GM23338 (cell line): ENCODE measurements around the gene DDX50. TPM values are rescaled to one million over a fixed set of nuclear protein-coding genes. Genes with fewer than 3 reads are reported as not detected.

Experiments used
- ATAC-seq: fragments of 200-7000 bp; cut with Tn5 transposase; 3 replicates; pipeline ENCODE4 v1.9.1; 2020
- DNase-seq: peaks from one replicate; pipeline ENCODE4 v3.0.0-alpha.2; 2015; ENCODE audit warnings: low spot score
- H2AFZ ChIP-seq: fragments of 200-600 bp; sonication (generic); 2 replicates; pipeline ENCODE4 v1.8.0; 2016; ENCODE audit warnings: antibody characterized with exemption, mild to moderate bottlenecking, moderate library complexity
- H3F3A ChIP-seq: fragments of 200-600 bp; sonication (generic); replicated peaks from 2 replicates; pipeline ENCODE4 v1.8.0; 2017; ENCODE audit warnings: antibody characterized with exemption, mixed run types, low read depth
- H3K27ac ChIP-seq: fragments of 200-600 bp; sonication (generic); 2 replicates; pipeline ENCODE4 v1.6.1; 2016; ENCODE audit warnings: low read depth
- H3K27me3 ChIP-seq: fragments of 200-600 bp; sonication (generic); 2 replicates; pipeline ENCODE4 v1.8.0; 2016; ENCODE audit warnings: mild to moderate bottlenecking, mixed run types, moderate library complexity; ENCODE audit not compliant: insufficient read depth
- H3K36me3 ChIP-seq: fragments of 200-600 bp; sonication (generic); 2 replicates; pipeline ENCODE4 v1.8.0; 2016; ENCODE audit warnings: mild to moderate bottlenecking; ENCODE audit not compliant: insufficient read depth
- H3K4me1 ChIP-seq: fragments of 200-600 bp; sonication (generic); 2 replicates; pipeline ENCODE4 v1.8.0; 2016; ENCODE audit warnings: mild to moderate bottlenecking, moderate library complexity; ENCODE audit not compliant: insufficient read depth
- H3K4me2 ChIP-seq: fragments of 200-600 bp; sonication (generic); 2 replicates; pipeline ENCODE4 v1.7.1; 2017; ENCODE audit warnings: mixed run types
- H3K4me3 ChIP-seq: fragments of 200-600 bp; sonication (generic); 2 replicates; pipeline ENCODE4 v1.6.1; 2016; ENCODE audit warnings: mixed run types
- H3K79me2 ChIP-seq: fragments of 200-600 bp; sonication (generic); replicated peaks from 2 replicates; pipeline ENCODE4 v1.8.0; 2017; ENCODE audit warnings: mild to moderate bottlenecking; ENCODE audit not compliant: insufficient read depth
- H3K9me2 ChIP-seq: fragments of 200-600 bp; sonication (generic); 2 replicates; pipeline ENCODE4 v1.8.0; 2017; ENCODE audit not compliant: insufficient read depth
- H4K20me1 ChIP-seq: fragments of 200-600 bp; sonication (generic); replicated peaks from 2 replicates; pipeline ENCODE4 v1.8.0; 2017; ENCODE audit warnings: mild to moderate bottlenecking; ENCODE audit not compliant: insufficient read depth
- H3K27ac Mint-ChIP-seq: 2 replicates; pipeline ENCODE4 v1.8.0; 2020; ENCODE audit warnings: inconsistent platforms, mild to moderate bottlenecking, moderate library complexity, mixed read lengths
- H3K27me3 Mint-ChIP-seq: 3 replicates; pipeline ENCODE4 v1.8.0; 2022; ENCODE audit warnings: low read depth, mild to moderate bottlenecking, moderate library complexity, mixed read lengths, inconsistent platforms; ENCODE audit not compliant: insufficient read depth, poor library complexity
- H3K36me3 Mint-ChIP-seq: 3 replicates; pipeline ENCODE4 v1.8.0; 2021; ENCODE audit warnings: low read depth, mild to moderate bottlenecking, inconsistent platforms, moderate library complexity, mixed read lengths
- H3K4me1 Mint-ChIP-seq: 3 replicates; pipeline ENCODE4 v1.8.0; 2020; ENCODE audit warnings: mild to moderate bottlenecking, inconsistent platforms, mixed read lengths
- H3K4me3 Mint-ChIP-seq: 3 replicates; pipeline ENCODE4 v1.8.0; 2021; ENCODE audit warnings: moderate library complexity, mild to moderate bottlenecking, inconsistent platforms, mixed read lengths
- H3K9me3 Mint-ChIP-seq: 3 replicates; pipeline ENCODE4 v1.8.0; 2020; ENCODE audit warnings: moderate library complexity, mild to moderate bottlenecking, inconsistent platforms, mixed read lengths
- CREB1 ChIP-seq: fragments of 250-450 bp; sonication (Bioruptor Pico); IDR thresholded peaks from 2 replicates; pipeline ENCODE4 v1.5.0; 2020; ENCODE audit warnings: low read depth, mild to moderate bottlenecking, moderate library complexity
- EZH2 ChIP-seq: fragments of 200-600 bp; sonication (generic); IDR thresholded peaks from one replicate; pipeline ENCODE4 v1.8.0; 2017; ENCODE audit warnings: antibody characterized with exemption, mild to moderate bottlenecking, low read depth; ENCODE audit not compliant: unreplicated experiment
- EZH2phosphoT487 ChIP-seq: fragments of 200-600 bp; sonication (generic); IDR thresholded peaks from one replicate; pipeline ENCODE4 v1.8.1; 2018; ENCODE audit warnings: antibody characterized with exemption; ENCODE audit not compliant: unreplicated experiment
- JUNB ChIP-seq: IDR thresholded peaks from one replicate; pipeline ENCODE4 v1.6.1; 2016; ENCODE audit warnings: antibody characterized with exemption; ENCODE audit not compliant: unreplicated experiment
- NANOG ChIP-seq: IDR thresholded peaks from 2 replicates; pipeline ENCODE4 v1.6.1; 2016; ENCODE audit warnings: antibody characterized with exemption, borderline replicate concordance
- POLR2AphosphoS5 ChIP-seq: IDR thresholded peaks from 2 replicates; pipeline ENCODE4 v1.6.1; 2016; ENCODE audit warnings: antibody characterized with exemption, low read depth
- STAT1 ChIP-seq: IDR thresholded peaks from one replicate; pipeline ENCODE4 v1.6.1; 2016; ENCODE audit warnings: antibody characterized with exemption; ENCODE audit not compliant: unreplicated experiment
- ZNF114 ChIP-seq: fragments of 250-450 bp; sonication (Bioruptor Pico); IDR thresholded peaks from 2 replicates; pipeline ENCODE4 v1.5.0; 2020; ENCODE audit warnings: mild to moderate bottlenecking, moderate library complexity
- ZNF331 ChIP-seq: fragments of 250-450 bp; sonication (Bioruptor Pico); IDR thresholded peaks from 2 replicates; pipeline ENCODE4 v1.5.0; 2020; ENCODE audit warnings: low read depth, mild to moderate bottlenecking, moderate library complexity
- polyA plus RNA-seq: library from polyadenylated mRNA; unstranded; fragments of >200 nt; fragmentation: Nextera tagmentation; extraction: Ambion mirVana; gene quantifications from 2 replicates; pipeline ENCODE4 v1.2.1, GENCODE V29; 2016
- total RNA-seq: library from RNA; depleted of rRNA; stranded (reverse); fragments of >200 nt; shearing (Covaris generic); gene quantifications from 2 replicates; pipeline ENCODE4 v1.2.3, GENCODE V29; 2014
- TF ChIP-seq, protein P1 (sequence below): fragments of 250-450 bp; sonication (Bioruptor Pico); IDR thresholded peaks from 2 replicates; pipeline ENCODE4 v1.5.0; 2020; ENCODE audit warnings: mild to moderate bottlenecking, moderate library complexity
- TF ChIP-seq, protein P2 (sequence below), 2 experiments: fragments of 200-600 bp in 1 of 2; sonication (generic) in 1 of 2; conservative IDR thresholded peaks; 2 replicates each; pipeline versions ENCODE4 v1.5.1 to v1.6.1; 2016 to 2017; ENCODE audit warnings: antibody characterized with exemption in 2 of 2, low read depth in 2 of 2, mild to moderate bottlenecking in 2 of 2, moderate library complexity in 1 of 2
- TF ChIP-seq, protein P3 (sequence below): IDR thresholded peaks from one replicate; pipeline ENCODE4 v1.6.1; 2018; ENCODE audit warnings: antibody characterized with exemption; ENCODE audit not compliant: unreplicated experiment
- TF ChIP-seq, protein P4 (sequence below): IDR thresholded peaks from 2 replicates; pipeline ENCODE4 v1.6.1; 2016; ENCODE audit warnings: antibody characterized with exemption

Gene DDX50
- total and polyA plus RNA-seq, 2 experiments from 2014 or later: 37.2 TPM

DNA sequence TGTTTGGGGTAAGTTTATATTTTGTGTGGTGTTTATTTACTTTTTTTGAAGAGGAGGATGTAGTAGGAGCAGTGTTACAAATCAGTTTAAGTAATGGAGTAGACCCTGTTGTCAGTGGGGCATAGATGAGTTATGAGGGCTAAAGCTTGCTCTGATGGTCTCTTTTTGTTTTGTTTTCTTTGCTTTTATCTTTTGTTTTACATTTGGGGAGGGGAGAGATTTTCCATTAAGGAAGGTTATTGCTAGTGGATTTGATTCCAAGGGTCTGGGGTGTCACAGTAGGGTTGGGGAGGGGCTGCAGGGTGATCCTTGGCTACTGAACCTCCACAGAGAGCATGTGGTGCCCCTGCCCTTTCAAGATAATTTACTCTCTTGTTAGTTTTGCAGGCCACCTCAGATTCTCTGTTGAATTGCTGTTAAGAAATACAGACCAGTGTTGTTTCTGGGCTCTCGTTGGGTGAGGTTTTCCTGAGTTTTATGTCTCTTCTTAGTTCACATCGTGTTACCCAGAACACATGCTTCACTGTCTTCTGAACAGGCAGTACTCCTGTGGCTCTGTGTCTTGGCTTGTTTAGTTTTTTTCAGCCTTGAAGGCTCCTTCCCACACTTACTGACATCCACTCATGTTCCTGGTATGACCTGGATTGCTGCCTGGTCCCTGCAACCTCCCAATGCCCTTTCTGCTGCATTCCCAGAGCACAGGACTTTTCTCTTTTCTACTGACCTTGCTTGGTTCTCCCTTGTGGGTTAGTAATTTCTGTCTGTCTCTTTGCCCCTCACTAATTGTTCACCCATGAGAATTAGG is 91.7 kb downstream of the DDX50 start:
- Histone ChIP-seq H3K4me2 (no peak overlapping the region), H3K79me2 (peaks cover 86% of the 10 kb centered on the region)

More for the DNA sequence above, 91.7 kb downstream of the DDX50 start:
- no peak overlapping the region for H3K27ac ChIP-seq
- H3K36me3 ChIP-seq: no peaks in the 10 kb centered on the region
- H3K27me3 ChIP-seq: no peaks in the 10 kb centered on the region
- Mint-ChIP-seq H3K4me1 (peaks cover 15% of the 10 kb centered on the region), H3K4me3 (no peak overlapping the region; the same call in 2 of the 3 replicates), H3K9me3 (no peaks in the 10 kb centered on the region), H3K27ac (peak overlapping the region; percentile 3; the same call in 1 of the 2 replicates), H3K27me3 (peaks cover 7% of the 10 kb centered on the region), H3K36me3 (peaks cover 4% of the 10 kb centered on the region; the same call in 1 of the 3 replicates)
- TF ChIP-seq, protein P1, sequence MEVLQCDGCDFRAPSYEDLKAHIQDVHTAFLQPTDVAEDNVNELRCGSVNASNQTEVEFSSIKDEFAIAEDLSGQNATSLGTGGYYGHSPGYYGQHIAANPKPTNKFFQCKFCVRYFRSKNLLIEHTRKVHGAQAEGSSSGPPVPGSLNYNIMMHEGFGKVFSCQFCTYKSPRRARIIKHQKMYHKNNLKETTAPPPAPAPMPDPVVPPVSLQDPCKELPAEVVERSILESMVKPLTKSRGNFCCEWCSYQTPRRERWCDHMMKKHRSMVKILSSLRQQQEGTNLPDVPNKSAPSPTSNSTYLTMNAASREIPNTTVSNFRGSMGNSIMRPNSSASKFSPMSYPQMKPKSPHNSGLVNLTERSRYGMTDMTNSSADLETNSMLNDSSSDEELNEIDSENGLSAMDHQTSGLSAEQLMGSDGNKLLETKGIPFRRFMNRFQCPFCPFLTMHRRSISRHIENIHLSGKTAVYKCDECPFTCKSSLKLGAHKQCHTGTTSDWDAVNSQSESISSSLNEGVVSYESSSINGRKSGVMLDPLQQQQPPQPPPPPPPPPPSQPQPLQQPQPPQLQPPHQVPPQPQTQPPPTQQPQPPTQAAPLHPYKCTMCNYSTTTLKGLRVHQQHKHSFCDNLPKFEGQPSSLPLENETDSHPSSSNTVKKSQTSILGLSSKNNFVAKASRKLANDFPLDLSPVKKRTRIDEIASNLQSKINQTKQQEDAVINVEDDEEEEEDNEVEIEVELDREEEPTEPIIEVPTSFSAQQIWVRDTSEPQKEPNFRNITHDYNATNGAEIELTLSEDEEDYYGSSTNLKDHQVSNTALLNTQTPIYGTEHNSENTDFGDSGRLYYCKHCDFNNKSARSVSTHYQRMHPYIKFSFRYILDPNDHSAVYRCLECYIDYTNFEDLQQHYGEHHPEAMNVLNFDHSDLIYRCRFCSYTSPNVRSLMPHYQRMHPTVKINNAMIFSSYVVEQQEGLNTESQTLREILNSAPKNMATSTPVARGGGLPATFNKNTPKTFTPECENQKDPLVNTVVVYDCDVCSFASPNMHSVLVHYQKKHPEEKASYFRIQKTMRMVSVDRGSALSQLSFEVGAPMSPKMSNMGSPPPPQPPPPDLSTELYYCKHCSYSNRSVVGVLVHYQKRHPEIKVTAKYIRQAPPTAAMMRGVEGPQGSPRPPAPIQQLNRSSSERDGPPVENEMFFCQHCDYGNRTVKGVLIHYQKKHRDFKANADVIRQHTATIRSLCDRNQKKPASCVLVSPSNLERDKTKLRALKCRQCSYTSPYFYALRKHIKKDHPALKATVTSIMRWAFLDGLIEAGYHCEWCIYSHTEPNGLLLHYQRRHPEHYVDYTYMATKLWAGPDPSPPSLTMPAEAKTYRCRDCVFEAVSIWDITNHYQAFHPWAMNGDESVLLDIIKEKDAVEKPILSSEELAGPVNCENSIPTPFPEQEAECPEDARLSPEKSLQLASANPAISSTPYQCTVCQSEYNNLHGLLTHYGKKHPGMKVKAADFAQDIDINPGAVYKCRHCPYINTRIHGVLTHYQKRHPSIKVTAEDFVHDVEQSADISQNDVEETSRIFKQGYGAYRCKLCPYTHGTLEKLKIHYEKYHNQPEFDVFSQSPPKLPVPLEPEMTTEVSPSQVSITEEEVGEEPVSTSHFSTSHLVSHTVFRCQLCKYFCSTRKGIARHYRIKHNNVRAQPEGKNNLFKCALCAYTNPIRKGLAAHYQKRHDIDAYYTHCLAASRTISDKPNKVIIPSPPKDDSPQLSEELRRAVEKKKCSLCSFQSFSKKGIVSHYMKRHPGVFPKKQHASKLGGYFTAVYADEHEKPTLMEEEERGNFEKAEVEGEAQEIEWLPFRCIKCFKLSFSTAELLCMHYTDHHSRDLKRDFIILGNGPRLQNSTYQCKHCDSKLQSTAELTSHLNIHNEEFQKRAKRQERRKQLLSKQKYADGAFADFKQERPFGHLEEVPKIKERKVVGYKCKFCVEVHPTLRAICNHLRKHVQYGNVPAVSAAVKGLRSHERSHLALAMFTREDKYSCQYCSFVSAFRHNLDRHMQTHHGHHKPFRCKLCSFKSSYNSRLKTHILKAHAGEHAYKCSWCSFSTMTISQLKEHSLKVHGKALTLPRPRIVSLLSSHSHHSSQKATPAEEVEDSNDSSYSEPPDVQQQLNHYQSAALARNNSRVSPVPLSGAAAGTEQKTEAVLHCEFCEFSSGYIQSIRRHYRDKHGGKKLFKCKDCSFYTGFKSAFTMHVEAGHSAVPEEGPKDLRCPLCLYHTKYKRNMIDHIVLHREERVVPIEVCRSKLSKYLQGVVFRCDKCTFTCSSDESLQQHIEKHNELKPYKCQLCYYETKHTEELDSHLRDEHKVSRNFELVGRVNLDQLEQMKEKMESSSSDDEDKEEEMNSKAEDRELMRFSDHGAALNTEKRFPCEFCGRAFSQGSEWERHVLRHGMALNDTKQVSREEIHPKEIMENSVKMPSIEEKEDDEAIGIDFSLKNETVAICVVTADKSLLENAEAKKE (CRISPR knock-in tag): no peak
- TF ChIP-seq, protein P2, sequence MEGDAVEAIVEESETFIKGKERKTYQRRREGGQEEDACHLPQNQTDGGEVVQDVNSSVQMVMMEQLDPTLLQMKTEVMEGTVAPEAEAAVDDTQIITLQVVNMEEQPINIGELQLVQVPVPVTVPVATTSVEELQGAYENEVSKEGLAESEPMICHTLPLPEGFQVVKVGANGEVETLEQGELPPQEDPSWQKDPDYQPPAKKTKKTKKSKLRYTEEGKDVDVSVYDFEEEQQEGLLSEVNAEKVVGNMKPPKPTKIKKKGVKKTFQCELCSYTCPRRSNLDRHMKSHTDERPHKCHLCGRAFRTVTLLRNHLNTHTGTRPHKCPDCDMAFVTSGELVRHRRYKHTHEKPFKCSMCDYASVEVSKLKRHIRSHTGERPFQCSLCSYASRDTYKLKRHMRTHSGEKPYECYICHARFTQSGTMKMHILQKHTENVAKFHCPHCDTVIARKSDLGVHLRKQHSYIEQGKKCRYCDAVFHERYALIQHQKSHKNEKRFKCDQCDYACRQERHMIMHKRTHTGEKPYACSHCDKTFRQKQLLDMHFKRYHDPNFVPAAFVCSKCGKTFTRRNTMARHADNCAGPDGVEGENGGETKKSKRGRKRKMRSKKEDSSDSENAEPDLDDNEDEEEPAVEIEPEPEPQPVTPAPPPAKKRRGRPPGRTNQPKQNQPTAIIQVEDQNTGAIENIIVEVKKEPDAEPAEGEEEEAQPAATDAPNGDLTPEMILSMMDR (conservative IDR thresholded peaks at IDR 0.05; ENCODE audit: low read depth in 2 of 2): no peak
- TF ChIP-seq JUNB (no peak), EZH2 (no peak), STAT1 (no peak), EZH2phosphoT487 (no peak), ZNF114 (CRISPR knock-in tag) (no peak), NANOG (no peak), ZNF331 (CRISPR knock-in tag) (no peak), CREB1 (CRISPR knock-in tag) (no peak), POLR2AphosphoS5 (no peak)
- TF ChIP-seq, protein P3, sequence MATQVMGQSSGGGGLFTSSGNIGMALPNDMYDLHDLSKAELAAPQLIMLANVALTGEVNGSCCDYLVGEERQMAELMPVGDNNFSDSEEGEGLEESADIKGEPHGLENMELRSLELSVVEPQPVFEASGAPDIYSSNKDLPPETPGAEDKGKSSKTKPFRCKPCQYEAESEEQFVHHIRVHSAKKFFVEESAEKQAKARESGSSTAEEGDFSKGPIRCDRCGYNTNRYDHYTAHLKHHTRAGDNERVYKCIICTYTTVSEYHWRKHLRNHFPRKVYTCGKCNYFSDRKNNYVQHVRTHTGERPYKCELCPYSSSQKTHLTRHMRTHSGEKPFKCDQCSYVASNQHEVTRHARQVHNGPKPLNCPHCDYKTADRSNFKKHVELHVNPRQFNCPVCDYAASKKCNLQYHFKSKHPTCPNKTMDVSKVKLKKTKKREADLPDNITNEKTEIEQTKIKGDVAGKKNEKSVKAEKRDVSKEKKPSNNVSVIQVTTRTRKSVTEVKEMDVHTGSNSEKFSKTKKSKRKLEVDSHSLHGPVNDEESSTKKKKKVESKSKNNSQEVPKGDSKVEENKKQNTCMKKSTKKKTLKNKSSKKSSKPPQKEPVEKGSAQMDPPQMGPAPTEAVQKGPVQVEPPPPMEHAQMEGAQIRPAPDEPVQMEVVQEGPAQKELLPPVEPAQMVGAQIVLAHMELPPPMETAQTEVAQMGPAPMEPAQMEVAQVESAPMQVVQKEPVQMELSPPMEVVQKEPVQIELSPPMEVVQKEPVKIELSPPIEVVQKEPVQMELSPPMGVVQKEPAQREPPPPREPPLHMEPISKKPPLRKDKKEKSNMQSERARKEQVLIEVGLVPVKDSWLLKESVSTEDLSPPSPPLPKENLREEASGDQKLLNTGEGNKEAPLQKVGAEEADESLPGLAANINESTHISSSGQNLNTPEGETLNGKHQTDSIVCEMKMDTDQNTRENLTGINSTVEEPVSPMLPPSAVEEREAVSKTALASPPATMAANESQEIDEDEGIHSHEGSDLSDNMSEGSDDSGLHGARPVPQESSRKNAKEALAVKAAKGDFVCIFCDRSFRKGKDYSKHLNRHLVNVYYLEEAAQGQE: no peak
- TF ChIP-seq, protein P4, sequence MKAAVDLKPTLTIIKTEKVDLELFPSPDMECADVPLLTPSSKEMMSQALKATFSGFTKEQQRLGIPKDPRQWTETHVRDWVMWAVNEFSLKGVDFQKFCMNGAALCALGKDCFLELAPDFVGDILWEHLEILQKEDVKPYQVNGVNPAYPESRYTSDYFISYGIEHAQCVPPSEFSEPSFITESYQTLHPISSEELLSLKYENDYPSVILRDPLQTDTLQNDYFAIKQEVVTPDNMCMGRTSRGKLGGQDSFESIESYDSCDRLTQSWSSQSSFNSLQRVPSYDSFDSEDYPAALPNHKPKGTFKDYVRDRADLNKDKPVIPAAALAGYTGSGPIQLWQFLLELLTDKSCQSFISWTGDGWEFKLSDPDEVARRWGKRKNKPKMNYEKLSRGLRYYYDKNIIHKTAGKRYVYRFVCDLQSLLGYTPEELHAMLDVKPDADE: no peak
- no peak for DNase-seq
- H4K20me1 ChIP-seq: peaks cover 15% of the 10 kb centered on the region; the same call in 1 of the 2 replicates
- H3F3A ChIP-seq: no peaks in the 10 kb centered on the region
- no peak overlapping the region for H2AFZ ChIP-seq
- ATAC-seq: no peak
- no peaks in the 10 kb centered on the region for H3K9me2 ChIP-seq
- no peak overlapping the region for H3K4me3 ChIP-seq
- H3K4me1 ChIP-seq: peaks cover 9% of the 10 kb centered on the region; the same call in 1 of the 2 replicates
